GM23248 (cell line): ENCODE results near the gene PIAS1. TPM values are rescaled to one million over a fixed set of nuclear protein-coding genes. Genes with fewer than 3 reads are reported as not detected.

ENCODE experiments used
- DNase-seq: peaks from one replicate; pipeline ENCODE4 v3.0.0-alpha.2; 2015
- H2AFZ ChIP-seq: fragments of 200-600 bp; sonication (generic); 2 replicates; pipeline ENCODE4 v1.6.1; 2016; ENCODE audit warnings: antibody characterized with exemption
- H3F3A ChIP-seq: fragments of 200-600 bp; sonication (generic); 2 replicates; pipeline ENCODE4 v1.6.1; 2016; ENCODE audit warnings: mild to moderate bottlenecking, antibody characterized with exemption, mixed run types; ENCODE audit not compliant: insufficient read depth
- H3K27ac ChIP-seq: fragments of 200-600 bp; sonication (generic); 2 replicates; pipeline ENCODE4 v1.5.1; 2016; ENCODE audit warnings: mild to moderate bottlenecking
- H3K27me3 ChIP-seq: fragments of 200-600 bp; sonication (generic); replicated peaks from 2 replicates; pipeline ENCODE4 v1.6.1; 2016; ENCODE audit warnings: mild to moderate bottlenecking; ENCODE audit not compliant: insufficient read depth
- H3K36me3 ChIP-seq: fragments of 200-600 bp; sonication (generic); 2 replicates; pipeline ENCODE4 v1.6.1; 2016; ENCODE audit warnings: low read depth, mild to moderate bottlenecking
- H3K4me1 ChIP-seq: fragments of 200-600 bp; sonication (generic); 2 replicates; pipeline ENCODE4 v1.6.1; 2016; ENCODE audit warnings: mild to moderate bottlenecking; ENCODE audit not compliant: insufficient read depth
- H3K4me2 ChIP-seq: fragments of 200-600 bp; sonication (generic); one replicate; pipeline ENCODE4 v1.6.1; 2016; ENCODE audit warnings: mild to moderate bottlenecking; ENCODE audit not compliant: unreplicated experiment
- H3K4me3 ChIP-seq: fragments of 200-600 bp; sonication (generic); 2 replicates; pipeline ENCODE4 v1.5.1; 2016; ENCODE audit warnings: mild to moderate bottlenecking
- H3K79me2 ChIP-seq: fragments of 200-600 bp; sonication (generic); 2 replicates; pipeline ENCODE4 v1.6.1; 2016; ENCODE audit warnings: mild to moderate bottlenecking; ENCODE audit not compliant: insufficient read depth
- H3K9ac ChIP-seq: fragments of 200-600 bp; sonication (generic); 2 replicates; pipeline ENCODE4 v1.6.1; 2016; ENCODE audit warnings: mild to moderate bottlenecking
- H3K9me2 ChIP-seq: fragments of 200-600 bp; sonication (generic); 2 replicates; pipeline ENCODE4 v1.6.1; 2016; ENCODE audit warnings: mixed run types, mild to moderate bottlenecking, moderate library complexity; ENCODE audit not compliant: insufficient read depth
- H3K9me3 ChIP-seq: fragments of 200-600 bp; sonication (generic); one replicate; pipeline ENCODE4 v1.6.1; 2017; ENCODE audit warnings: low read depth
- H4K20me1 ChIP-seq: fragments of 200-600 bp; sonication (generic); 2 replicates; pipeline ENCODE4 v1.6.0; 2016; ENCODE audit not compliant: insufficient read depth
- EZH2 ChIP-seq: fragments of 200-600 bp; sonication (generic); IDR thresholded peaks from 2 replicates; pipeline ENCODE4 v1.6.1; 2018; ENCODE audit warnings: antibody characterized with exemption, mild to moderate bottlenecking; ENCODE audit not compliant: insufficient read depth, poor library complexity, severe bottlenecking
- EZH2phosphoT487 ChIP-seq: fragments of 200-600 bp; sonication (generic); IDR thresholded peaks from 2 replicates; pipeline ENCODE4 v1.6.1; 2018; ENCODE audit warnings: antibody characterized with exemption, moderate library complexity, mild to moderate bottlenecking, low read depth; ENCODE audit not compliant: insufficient read depth
- WGBS, 2 experiments: methylation state at CpG; one replicate each; pipeline ENCODE4 v1.1.6; 2015 to 2017; ENCODE audit warnings: low lambda C conversion rate in 2 of 2, low coverage in 1 of 2; ENCODE audit errors: missing lambda C conversion rate in 2 of 2; 5-methylcytosine and 5-hydroxymethylcytosine counted together
- in situ Hi-C: fragments of 300-500 bp; cut with MboI; formaldehyde crosslinking; loops from 2 replicates; pipeline ENCODE4 v1.15.0; 2020
- polyA plus RNA-seq: library from polyadenylated mRNA; unstranded; fragments of >200 nt; fragmentation: Nextera tagmentation; extraction: Ambion mirVana; gene quantifications from 2 replicates; pipeline ENCODE4 v1.2.1, GENCODE V29; 2016
- total RNA-seq: library from RNA; depleted of rRNA; stranded (reverse); fragments of >200 nt; shearing (Covaris generic); gene quantifications from 2 replicates; pipeline ENCODE4 v1.2.3, GENCODE V29; 2014

PIAS1 gene
- total and polyA plus RNA-seq, 2 experiments from 2014 or later = 14.8 to 34.4 TPM

GRCh38 chr15:68059630-68060029, 5.5 kb downstream of the PIAS1 start:
- Histone ChIP-seq H3K9me2 (no peaks in the 10 kb centered on the region), H3K4me3 (no peak overlapping the region), H3K4me1 (peaks cover 19% of the 10 kb centered on the region), H4K20me1 (peaks cover 53% of the 10 kb centered on the region), H3K9me3 (no peaks in the 10 kb centered on the region), H3K36me3 (no peaks in the 10 kb centered on the region), H3K79me2 (peaks cover 100% of the 10 kb centered on the region), H3F3A (no peaks in the 10 kb centered on the region), H3K27ac (no peak overlapping the region), H3K4me2 (no peak overlapping the region), H2AFZ (no peak overlapping the region), H3K27me3 (no peaks in the 10 kb centered on the region), H3K9ac (no peak overlapping the region)
- TF ChIP-seq EZH2 (no peak), EZH2phosphoT487 (no peak)
- in situ Hi-C loops = no loop called here
- 97 to 99% methylated on average over 6 of the region's 6 CpGs for WGBS, 2 experiments
- DNase-seq = no peak

GRCh38 chr15:68061171-68061570, 7.1 kb downstream of the PIAS1 start:
- TF ChIP-seq EZH2 = no peak
- no peak for TF ChIP-seq EZH2phosphoT487
- in situ Hi-C loops = no loop called here
- 93 to 95% methylated on average over 2 of the region's 2 CpGs for WGBS, 2 experiments
- H2AFZ ChIP-seq = no peak overlapping the region
- H3K79me2 ChIP-seq = peaks cover 100% of the 10 kb centered on the region
- no peaks in the 10 kb centered on the region for H3K27me3 ChIP-seq
- H3K4me2 ChIP-seq = no peak overlapping the region
- H4K20me1 ChIP-seq = peaks cover 49% of the 10 kb centered on the region
- DNase-seq = no peak
- no peaks in the 10 kb centered on the region for H3K9me3 ChIP-seq
- H3K36me3 ChIP-seq = no peaks in the 10 kb centered on the region
- no peaks in the 10 kb centered on the region for H3K9me2 ChIP-seq
- H3K9ac ChIP-seq = no peak overlapping the region
- no peaks in the 10 kb centered on the region for H3F3A ChIP-seq
- H3K4me1 ChIP-seq = peaks cover 14% of the 10 kb centered on the region
- no peak overlapping the region for H3K4me3 ChIP-seq
- H3K27ac ChIP-seq = no peak overlapping the region

DNA sequence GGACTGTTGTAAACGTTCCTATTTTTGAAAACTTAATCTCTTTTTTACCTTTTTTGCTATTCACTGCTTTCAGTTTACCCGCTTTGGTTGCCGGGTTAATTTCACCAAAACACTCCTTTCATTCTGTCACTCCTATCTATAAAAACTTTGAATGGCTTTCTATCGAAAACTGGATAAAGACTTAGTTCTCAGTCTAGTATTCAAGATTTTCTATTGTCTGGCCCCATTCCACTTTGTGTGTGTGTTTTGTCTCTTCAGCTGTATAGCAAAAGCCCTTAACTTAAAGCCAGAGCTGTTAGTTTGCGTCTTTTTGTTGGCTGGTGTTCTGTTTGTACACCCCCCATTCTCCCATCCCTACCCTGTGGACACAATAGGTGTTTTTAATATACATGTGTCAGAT, 7.5 kb downstream of the PIAS1 start:
- no peak overlapping the region for H3K4me2 ChIP-seq
- H3K9me3 ChIP-seq = no peaks in the 10 kb centered on the region
- no peak overlapping the region for H3K27ac ChIP-seq
- peaks cover 100% of the 10 kb centered on the region for H3K79me2 ChIP-seq
- no peak overlapping the region for H3K4me3 ChIP-seq
- no peaks in the 10 kb centered on the region for H3K9me2 ChIP-seq
- WGBS, 2 experiments = 89 to 91% methylated on average over 5 of the region's 5 CpGs
- no peak overlapping the region for H3K9ac ChIP-seq
- H3K4me1 ChIP-seq = peaks cover 10% of the 10 kb centered on the region
- H3K27me3 ChIP-seq = no peaks in the 10 kb centered on the region
- no peaks in the 10 kb centered on the region for H3F3A ChIP-seq
- no peak overlapping the region for H2AFZ ChIP-seq
- peaks cover 45% of the 10 kb centered on the region for H4K20me1 ChIP-seq
- in situ Hi-C loops = no loop called here
- no peak for DNase-seq
- TF ChIP-seq EZH2 (no peak), EZH2phosphoT487 (no peak)
- H3K36me3 ChIP-seq = no peaks in the 10 kb centered on the region

DNA sequence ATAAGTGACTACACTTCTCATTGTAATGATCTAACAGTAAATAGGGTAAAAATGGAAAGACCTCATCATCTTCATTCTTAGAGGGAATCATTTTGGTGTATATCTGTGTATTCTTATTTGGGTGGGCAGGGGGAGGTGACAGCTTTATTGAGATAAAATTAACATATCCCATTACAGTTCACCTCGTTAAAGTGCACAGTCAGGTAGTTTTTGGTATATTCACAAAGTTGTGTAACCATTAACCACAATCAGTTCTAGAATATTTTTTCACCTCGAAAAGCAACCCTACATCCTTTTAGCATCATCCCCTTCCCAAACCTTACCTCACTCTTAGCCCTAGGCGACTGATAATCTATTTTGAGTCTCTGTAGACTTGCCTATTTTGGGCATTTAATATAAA, 8.1 kb downstream of the PIAS1 start:
- H3K27ac ChIP-seq = no peak overlapping the region
- H4K20me1 ChIP-seq = peaks cover 45% of the 10 kb centered on the region
- H3K4me1 ChIP-seq = peaks cover 4% of the 10 kb centered on the region; the same call in 1 of the 2 replicates
- no peaks in the 10 kb centered on the region for H3F3A ChIP-seq
- no peaks in the 10 kb centered on the region for H3K9me3 ChIP-seq
- H3K36me3 ChIP-seq = no peaks in the 10 kb centered on the region
- 96 to 98% methylated on average over 3 of the region's 3 CpGs for WGBS, 2 experiments
- H2AFZ ChIP-seq = no peak overlapping the region
- in situ Hi-C loops = no loop called here
- H3K9ac ChIP-seq = no peak overlapping the region
- TF ChIP-seq EZH2 (no peak), EZH2phosphoT487 (no peak)
- no peak for DNase-seq
- no peak overlapping the region for H3K4me3 ChIP-seq
- H3K9me2 ChIP-seq = no peaks in the 10 kb centered on the region
- no peaks in the 10 kb centered on the region for H3K27me3 ChIP-seq
- no peak overlapping the region for H3K4me2 ChIP-seq
- H3K79me2 ChIP-seq = peaks cover 100% of the 10 kb centered on the region

- Histone ChIP-seq H3K4me1 (no peaks in the 10 kb centered on the region), H3K36me3 (no peaks in the 10 kb centered on the region), H4K20me1 (peaks cover 37% of the 10 kb centered on the region), H3K27ac (no peak overlapping the region), H3K9ac (no peak overlapping the region), H3K9me3 (no peaks in the 10 kb centered on the region), H3K9me2 (no peaks in the 10 kb centered on the region), H3K4me2 (no peak overlapping the region), H3F3A (no peaks in the 10 kb centered on the region), H2AFZ (no peak overlapping the region), H3K4me3 (no peak overlapping the region), H3K27me3 (no peaks in the 10 kb centered on the region), H3K79me2 (peaks cover 100% of the 10 kb centered on the region)
- TF ChIP-seq EZH2 (no peak), EZH2phosphoT487 (no peak)
- DNase-seq = no peak
- in situ Hi-C loops = no loop called here
Observed at GRCh38 chr15:68062946-68063465, 8.9 kb downstream of the PIAS1 start.
